ENCODE results near the gene KRT20.

The KRT20 gene

GRCh38 chr17:40916366-40916765 lies 31.3 kb upstream of the KRT20 start:
- in situ Hi-C loops (cut with HindIII; ENCODE audit: low sequenced_read_pairs): loop anchor here (25.0 kb wide), 1 partner anchor 746 kb away; no protein-coding TSS in a partner anchor
- TF ChIP-seq CTCF (IDR thresholded peaks at IDR 0.05; ENCODE audit: low read depth, low read length, missing control alignments): no peak
- H3K4me3 ChIP-seq (ENCODE audit: low read depth, low read length): no peak overlapping the region
- DNase-seq (ENCODE audit: low read depth): no peak

DNA sequence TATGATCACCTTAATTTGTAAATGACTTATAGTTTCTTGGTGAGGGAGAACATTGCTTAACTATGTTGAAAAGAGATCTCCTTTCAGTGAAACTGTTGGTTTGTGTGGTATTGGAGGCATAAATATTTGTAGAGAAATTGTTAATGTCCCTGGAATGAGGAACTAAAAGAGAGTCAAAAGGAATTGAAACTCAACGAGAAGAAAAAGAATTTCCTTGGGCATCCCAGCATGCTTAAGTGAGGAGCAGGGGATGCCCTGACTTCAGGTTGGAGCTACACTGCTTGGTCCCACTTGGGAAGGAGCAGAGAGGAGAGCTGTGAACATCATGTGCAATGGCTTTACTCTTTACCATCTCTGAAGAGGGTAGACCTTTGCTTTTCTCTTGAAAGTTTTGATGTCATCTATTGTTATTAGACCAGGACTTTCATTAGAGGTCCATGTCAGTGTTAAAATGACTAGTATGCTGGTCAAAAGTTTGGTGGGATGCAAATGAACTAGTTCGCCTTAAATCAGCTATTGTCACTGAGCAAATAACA lies 30.7 kb upstream of the KRT20 start:
- in situ Hi-C loops (cut with HindIII; ENCODE audit: low sequenced_read_pairs): loop anchor here (25.0 kb wide), 1 partner anchor 747 kb away; no protein-coding TSS in a partner anchor
- DNase-seq (ENCODE audit: low read depth): no peak
- H3K4me3 ChIP-seq (ENCODE audit: low read depth, low read length): no peak overlapping the region
- no peak for TF ChIP-seq CTCF (IDR thresholded peaks at IDR 0.05; ENCODE audit: low read depth, low read length, missing control alignments)

- DNase-seq (ENCODE audit: low read depth): peak; percentile 63
- TF ChIP-seq CTCF (IDR thresholded peaks at IDR 0.05; ENCODE audit: low read depth, low read length, missing control alignments): no peak
- in situ Hi-C loops (cut with HindIII; ENCODE audit: low sequenced_read_pairs): loop anchor here (25.0 kb wide), 1 partner anchor 747 kb away; no protein-coding TSS in a partner anchor
- H3K4me3 ChIP-seq (ENCODE audit: low read depth, low read length): no peak overlapping the region
Observed at GRCh38 chr17:40915199-40915661, 30.2 kb upstream of the KRT20 start.

DNA sequence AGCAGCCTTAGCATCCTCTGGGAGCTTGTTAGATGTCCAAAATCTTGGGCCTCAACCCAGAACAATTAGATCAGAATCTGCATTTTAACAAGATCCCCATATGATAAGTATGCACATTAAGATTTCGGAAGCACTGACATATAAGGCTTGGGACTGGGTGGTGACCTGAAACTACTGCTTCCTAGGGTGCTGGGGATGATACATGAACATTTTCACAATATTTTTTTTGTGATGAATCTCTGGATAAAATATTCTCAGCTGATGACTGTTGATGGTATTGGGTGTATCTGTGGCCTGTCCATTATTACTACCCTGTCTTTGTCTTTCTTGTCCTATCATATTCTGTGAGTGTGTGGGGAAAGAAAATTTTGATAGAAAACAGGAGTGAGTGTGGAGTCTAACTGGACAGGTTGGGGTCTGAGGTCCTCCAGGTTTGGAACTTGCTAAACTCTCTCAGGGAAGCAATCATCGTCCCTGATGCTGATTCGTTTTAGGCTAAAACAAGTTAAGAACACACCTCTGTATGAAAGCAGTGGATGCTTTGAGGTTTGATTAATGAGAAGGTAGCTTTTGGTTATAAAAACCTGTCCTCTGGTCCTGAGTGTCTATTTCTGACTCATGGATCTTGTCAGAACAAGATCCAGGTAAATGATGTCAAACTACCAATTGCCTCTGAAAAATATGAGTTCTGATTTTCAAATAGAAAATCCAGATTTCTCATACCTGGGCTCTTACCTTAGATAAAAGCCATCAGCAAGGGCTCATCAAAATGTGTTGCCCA lies 29.2 kb upstream of the KRT20 start:
- no peak overlapping the region for H3K4me3 ChIP-seq (ENCODE audit: low read depth, low read length)
- no peak for DNase-seq (ENCODE audit: low read depth)
- in situ Hi-C loops (cut with HindIII; ENCODE audit: low sequenced_read_pairs): loop anchor here (25.0 kb wide), 1 partner anchor 748 kb away; no protein-coding TSS in a partner anchor
- no peak for TF ChIP-seq CTCF (IDR thresholded peaks at IDR 0.05; ENCODE audit: low read depth, low read length, missing control alignments)

DNA sequence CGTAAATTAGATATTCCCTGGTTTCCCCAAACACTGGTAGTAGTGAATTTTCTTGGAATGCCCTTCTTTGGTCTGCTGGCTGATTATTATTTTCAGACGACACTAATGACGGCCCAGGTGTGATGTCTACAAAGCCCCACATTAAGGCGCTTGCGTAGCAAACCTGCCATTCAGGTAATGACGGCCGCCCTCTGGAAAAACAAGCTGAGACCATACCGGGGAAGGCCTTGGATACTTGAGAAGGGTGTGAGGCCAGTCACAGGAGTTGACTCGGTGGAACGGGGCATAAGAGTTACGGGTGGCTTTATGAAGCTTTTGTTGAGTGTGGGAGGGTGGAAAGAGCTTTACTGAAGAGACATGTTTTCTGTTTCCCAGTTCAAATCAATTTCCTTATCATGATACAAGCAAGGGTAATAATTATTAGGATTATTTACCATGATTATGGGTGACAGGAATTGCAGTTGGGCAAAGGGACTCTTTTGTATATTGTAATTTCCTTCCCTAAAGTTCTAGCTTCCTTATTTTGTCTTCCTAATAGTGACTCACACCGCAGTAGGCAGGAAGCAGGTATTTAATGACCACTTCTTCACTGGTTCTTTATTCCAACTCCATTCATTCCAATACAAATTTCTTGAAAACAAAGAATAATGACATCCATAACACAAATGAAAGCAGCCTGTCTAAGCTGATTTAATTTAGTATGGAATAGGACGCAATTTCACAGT lies 27.6 kb upstream of the KRT20 start:
- DNase-seq (ENCODE audit: low read depth): no peak
- TF ChIP-seq CTCF (IDR thresholded peaks at IDR 0.05; ENCODE audit: low read depth, low read length, missing control alignments): no peak
- H3K4me3 ChIP-seq (ENCODE audit: low read depth, low read length): no peak overlapping the region
- in situ Hi-C loops (cut with HindIII; ENCODE audit: low sequenced_read_pairs): loop anchor here (25.0 kb wide), 1 partner anchor 750 kb away; no protein-coding TSS in a partner anchor

DNA sequence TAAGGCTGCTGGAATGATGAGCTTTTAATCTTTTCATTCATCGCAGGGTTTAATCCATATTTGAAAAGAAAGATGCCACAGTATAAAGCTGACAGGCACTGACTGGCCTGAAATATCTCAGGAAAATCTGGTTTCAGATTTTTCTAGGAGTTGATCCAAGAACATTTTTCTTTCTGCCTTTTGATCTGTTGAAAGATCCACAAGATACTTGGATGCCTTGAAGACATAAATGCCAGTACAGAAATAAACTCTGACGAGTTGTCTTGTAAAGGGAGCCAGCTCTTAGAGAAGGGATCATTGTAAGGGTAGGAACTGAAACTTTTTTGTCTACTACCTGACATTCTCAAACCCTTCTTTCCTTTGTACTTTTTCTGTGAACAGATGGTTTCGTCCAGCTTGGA lies 25.4 kb upstream of the KRT20 start:
- H3K4me3 ChIP-seq (ENCODE audit: low read depth, low read length): no peak overlapping the region
- TF ChIP-seq CTCF (IDR thresholded peaks at IDR 0.05; ENCODE audit: low read depth, low read length, missing control alignments): no peak
- DNase-seq (ENCODE audit: low read depth): no peak
- in situ Hi-C loops (cut with HindIII; ENCODE audit: low sequenced_read_pairs): loop anchor here (25.0 kb wide), 1 partner anchor 752 kb away; no protein-coding TSS in a partner anchor
